Renal cortex interstitium (tissue), 11 donors: Measurements from ENCODE around the gene INSYN2B. TPM values are rescaled to one million over a fixed set of nuclear protein-coding genes. Genes with fewer than 3 reads are reported as not detected.
A peak's percentile ranks its signal among the peaks of the same experiment; 100 is the strongest.

Experiments
- DNase-seq, 11 donors: peaks; one replicate each; pipeline ENCODE4 v3.0.0-alpha.2; 2013; ENCODE audit warnings: low read depth in 9 of 11, low spot score in 4 of 11; ENCODE audit errors: extremely low read depth in 1 of 11
- polyA plus RNA-seq, 3 donors: library from polyadenylated mRNA; unstranded; fragments of 120-200 nt; gene quantifications; one replicate each; pipeline ENCODE4 v1.2.1, GENCODE V29; 2013; ENCODE audit not compliant: insufficient read length in 3 of 3

Gene INSYN2B
- polyA plus RNA-seq, 3 donors = 1.9 to 2.0 (median 2.0) TPM

DNA sequence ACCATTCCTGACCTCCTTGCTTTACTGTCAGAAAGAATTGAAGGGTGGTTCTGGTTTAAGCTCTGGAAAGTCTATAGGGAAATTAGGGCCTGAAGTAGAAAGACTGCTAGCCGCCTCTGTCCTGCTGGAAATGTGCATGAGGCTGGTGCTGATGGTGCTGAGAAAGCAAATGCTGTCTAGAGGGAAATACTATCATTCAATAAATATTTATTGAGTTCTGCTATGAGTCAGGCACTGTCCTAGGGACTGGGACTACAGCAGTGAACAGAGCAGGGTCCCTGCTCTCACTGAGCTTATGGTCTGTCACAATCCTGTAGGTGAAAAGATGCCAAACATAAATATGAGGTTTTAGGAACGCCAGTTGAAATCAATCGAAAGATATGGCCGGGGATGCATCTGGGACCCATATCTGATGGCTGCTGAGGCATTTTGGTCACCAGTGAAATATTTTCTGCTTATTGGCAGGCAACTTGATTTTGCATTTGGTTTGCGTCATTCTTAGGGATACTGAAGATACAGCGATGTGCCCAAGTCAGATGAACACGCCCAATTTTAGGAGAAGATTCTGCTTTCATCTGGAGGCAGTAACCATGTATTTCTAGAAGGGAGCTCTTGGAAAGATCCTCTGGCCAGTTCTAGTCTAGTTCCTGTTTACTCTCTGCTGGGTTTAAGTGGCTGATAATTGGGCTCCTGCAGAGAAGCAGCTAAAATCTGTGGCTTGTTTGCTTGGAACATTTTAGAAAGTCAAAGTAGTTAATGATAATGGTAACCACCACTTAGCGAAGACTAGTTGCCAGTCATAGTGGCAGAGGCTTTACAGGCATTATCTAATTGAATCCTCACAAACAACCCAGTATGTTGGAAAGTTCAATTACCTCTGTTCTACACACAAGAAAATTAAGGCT is 73.3 kb downstream of the INSYN2B start:
- no peak for DNase-seq

- no peak for DNase-seq
Measured at GRCh38 chr5:169905017-169905416, 75.3 kb downstream of the INSYN2B start.

GRCh38 chr5:169904508-169904907 is 75.8 kb downstream of the INSYN2B start:
- DNase-seq = no peak

GRCh38 chr5:169904059-169904458 is 76.2 kb downstream of the INSYN2B start:
- peak in 1 of 11 donors; percentile 2 for DNase-seq

DNA sequence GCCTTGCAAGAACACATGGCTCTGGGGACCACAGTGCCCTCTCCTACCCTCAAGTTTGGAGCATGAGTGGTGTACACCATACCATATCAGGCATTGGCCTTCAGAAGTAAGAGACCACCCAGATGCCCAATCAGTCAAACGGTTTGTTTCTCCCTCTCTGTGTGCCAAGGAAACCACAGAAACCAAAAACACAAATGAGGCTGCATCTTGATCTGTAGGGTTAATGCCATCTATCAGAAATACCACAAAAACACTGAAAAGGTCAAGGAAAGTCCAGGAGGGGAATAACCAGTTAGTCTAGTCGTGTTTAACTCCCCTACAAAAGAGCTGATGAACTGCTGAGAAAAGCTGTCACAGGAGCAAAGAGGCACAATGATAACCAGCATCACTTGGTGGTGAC is 78.4 kb downstream of the INSYN2B start:
- no peak for DNase-seq

DNA sequence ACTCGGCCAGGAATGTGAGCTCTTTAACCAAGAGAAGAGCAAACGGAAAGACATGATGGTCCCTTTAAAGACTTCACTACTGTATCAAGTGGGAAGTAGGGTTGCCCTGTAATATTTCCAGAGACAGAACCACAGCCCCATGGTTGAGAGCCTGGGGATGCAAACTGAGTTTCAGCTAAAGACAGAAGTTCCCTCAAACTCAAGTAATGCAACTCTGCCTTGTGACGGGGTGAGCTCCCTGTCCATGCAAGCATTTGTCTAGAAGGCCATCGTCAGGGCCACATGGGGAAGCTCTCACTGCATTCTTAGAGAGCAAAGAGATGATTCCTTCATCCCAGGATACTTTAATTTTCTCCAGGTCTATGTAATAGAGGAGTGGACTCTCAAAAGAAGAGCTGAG is 82.8 kb downstream of the INSYN2B start:
- DNase-seq = no peak

- no peak for DNase-seq
Measured at GRCh38 chr5:169895926-169896325, 84.4 kb downstream of the INSYN2B start.

GRCh38 chr5:169893571-169893970 is 86.7 kb downstream of the INSYN2B start:
- DNase-seq = no peak

DNA sequence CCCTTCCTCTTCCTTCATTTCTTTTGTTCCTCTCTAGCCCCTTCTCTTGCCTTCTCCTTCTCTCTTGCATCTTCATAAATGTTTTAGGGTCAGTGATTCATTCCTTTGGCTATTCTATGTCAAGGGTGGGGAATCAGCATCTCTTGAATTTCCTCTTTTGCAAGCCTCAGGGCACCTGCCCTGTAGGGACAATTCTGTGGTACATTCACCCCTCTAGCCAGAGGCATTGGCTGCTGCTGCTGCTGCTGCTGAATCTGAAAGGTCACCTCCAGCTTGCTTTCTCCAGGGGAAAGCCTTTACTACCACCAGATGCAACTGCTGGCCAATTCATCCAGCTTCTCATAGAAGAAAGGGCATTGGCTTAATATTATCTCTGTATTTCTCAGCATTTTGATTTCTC is 87.3 kb downstream of the INSYN2B start:
- DNase-seq = no peak

GRCh38 chr5:169889572-169889971 is 90.7 kb downstream of the INSYN2B start:
- no peak for DNase-seq

DNA sequence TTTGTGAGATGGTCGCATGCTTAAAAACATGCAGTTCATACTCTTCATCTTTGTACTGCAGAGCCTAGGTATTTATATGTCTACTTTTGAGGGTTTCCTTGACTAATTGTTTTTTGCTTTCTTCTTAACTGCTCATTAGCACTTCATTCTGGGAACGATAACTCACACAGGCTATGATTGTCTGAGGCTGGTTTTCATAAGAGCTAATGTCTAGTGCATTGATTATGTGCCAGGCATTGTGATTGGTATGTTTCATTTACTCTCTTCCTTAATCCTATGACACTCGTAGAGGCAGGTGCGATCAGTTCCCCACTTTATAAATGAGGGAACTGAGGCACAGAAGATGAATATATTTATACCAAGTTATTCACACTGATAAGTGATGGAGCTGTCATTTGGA is 93.6 kb downstream of the INSYN2B start:
- no peak for DNase-seq

- DNase-seq = no peak
Measured at GRCh38 chr5:169886033-169886432, 94.3 kb downstream of the INSYN2B start.

- no peak for DNase-seq
Measured at GRCh38 chr5:169881702-169882303, 98.5 kb downstream of the INSYN2B start.

- DNase-seq = no peak
Measured at GRCh38 chr5:169880785-169881184, 99.5 kb downstream of the INSYN2B start.

GRCh38 chr5:169880012-169880663 is 100.2 kb downstream of the INSYN2B start:
- DNase-seq = no peak

- no peak for DNase-seq
Measured at GRCh38 chr5:169876386-169876785, 103.9 kb downstream of the INSYN2B start.

- peak in 10 of 11 donors; percentile 21 to 69 (median 43) for DNase-seq
Measured at GRCh38 chr5:169875731-169876130, 104.6 kb downstream of the INSYN2B start.

DNA sequence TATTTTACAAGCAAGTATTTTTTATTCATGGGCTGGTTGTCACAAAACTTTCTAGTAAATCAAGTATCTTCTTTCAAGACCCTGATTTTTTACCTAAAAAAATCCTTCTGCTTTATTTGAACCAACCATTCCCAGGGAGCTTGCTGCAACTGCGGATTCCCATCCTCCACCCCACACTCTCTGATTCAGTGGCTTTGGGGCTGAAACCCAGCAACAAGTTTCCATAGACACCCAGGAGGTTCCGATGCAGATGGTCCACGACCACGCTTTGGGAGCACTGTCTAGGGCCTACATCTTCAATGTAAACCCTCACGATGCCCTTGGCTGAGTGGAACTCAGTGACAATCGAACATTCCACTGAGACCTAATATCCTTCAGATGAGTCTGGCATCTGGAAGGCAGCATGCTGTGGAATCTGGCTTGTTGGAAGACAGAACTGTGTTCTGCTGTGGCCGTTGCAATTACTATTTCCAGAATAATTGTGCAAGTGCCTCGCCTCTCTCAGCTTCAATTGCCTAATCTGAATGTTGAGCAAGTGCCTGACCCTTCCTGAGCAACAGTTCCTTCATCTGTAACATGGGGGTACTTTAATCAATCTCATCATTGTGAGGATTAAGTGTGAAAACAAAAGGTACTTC is 105.1 kb downstream of the INSYN2B start:
- no peak for DNase-seq

- DNase-seq = no peak
Measured at GRCh38 chr5:169874621-169875020, 105.7 kb downstream of the INSYN2B start.

DNA sequence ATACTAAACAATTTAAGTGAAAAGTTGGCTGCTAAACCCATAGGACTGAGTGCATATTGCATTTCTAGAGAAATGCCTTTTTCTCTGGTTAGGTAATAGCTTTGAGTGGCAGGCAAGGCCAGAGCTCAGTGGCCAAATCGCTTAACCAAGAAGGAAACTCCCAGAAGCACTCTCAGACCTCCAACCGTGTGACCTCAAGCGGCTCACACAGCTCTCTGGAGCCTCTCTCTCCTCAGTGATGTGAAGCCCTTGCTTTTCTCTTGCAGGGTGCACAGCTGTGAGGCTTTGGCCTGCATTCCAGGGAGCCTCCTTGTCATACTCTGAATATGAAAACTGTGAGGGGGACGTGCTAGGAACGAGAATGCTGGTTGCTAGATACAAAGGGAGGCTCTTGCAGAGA is 106.7 kb downstream of the INSYN2B start:
- peak in 7 of 11 donors; percentile 13 to 33 (median 23) for DNase-seq
